ENCODE results near the gene ANGPTL5. TPM values are rescaled to one million over a fixed set of nuclear protein-coding genes. Genes with fewer than 3 reads are reported as not detected.

ANGPTL5 gene
- total RNA-seq, 4 donors from 2014 or later: 1.1 TPM; not detected in 3

DNA sequence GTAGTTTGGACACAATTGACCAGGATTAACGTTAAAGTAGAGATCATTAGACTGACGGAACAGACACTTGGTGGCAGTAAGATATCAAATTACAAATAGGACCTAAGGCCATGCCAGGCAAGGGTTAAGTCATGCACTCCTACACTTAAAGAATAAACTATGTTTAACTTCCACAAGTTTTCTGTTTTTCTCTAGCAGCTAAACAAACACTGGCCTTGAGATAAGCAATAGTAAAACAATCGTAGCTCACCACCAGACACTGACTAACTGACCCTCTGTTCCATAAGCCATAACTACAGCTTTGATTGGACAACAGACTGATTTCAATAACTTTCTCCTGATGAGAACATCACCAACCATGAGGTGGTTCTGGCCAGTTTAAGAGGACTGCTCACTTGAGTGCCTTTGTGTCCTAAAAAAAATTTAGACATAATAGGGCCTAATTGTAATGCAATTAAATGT, 3.5 kb downstream of the ANGPTL5 start:
- TF ChIP-seq CTCF (IDR thresholded peaks at IDR 0.05 in 4 of 5, conservative IDR thresholded peaks at IDR 0.05 in 1 of 5): no peak
- no peak for TF ChIP-seq POLR2A (IDR thresholded peaks at IDR 0.05)
- Histone ChIP-seq H3K9me3 (no peaks in the 10 kb centered on the region), H3K27ac (no peak overlapping the region), H3K4me1 (peaks cover 0 to 10% of the 10 kb centered on the region in 2 donors), H3K27me3 (no peaks in the 10 kb centered on the region), H3K36me3 (no peaks in the 10 kb centered on the region), H3K4me3 (no peak overlapping the region)
- in situ Hi-C loops (cut with MboI; ENCODE audit: low sequenced_read_pairs in 4 of 4) (no loop called here), intact Hi-C loops (cut with DNase I; ENCODE audit: low total_unique reads) (loop anchor here (5.0 to 10.0 kb wide), 2 partner anchors 202 to 354 kb away; partner anchors contain the start of gene YAP1)
- no peak for DNase-seq
- ATAC-seq: no peak

GRCh38 chr11:101909087-101909486, 7.2 kb downstream of the ANGPTL5 start:
- intact Hi-C loops (cut with DNase I; ENCODE audit: low total_unique reads): no loop called here
- DNase-seq: no peak
- Histone ChIP-seq H3K36me3 (no peaks in the 10 kb centered on the region), H3K4me3 (no peak overlapping the region), H3K27ac (no peak overlapping the region), H3K27me3 (no peaks in the 10 kb centered on the region), H3K9me3 (no peaks in the 10 kb centered on the region), H3K4me1 (peaks cover 0 to 5% of the 10 kb centered on the region in 2 donors)
- TF ChIP-seq POLR2A (IDR thresholded peaks at IDR 0.05) (no peak), CTCF (IDR thresholded peaks at IDR 0.05 in 4 of 5, conservative IDR thresholded peaks at IDR 0.05 in 1 of 5) (no peak)
- in situ Hi-C loops (cut with MboI; ENCODE audit: low sequenced_read_pairs in 4 of 4): no loop called here
- ATAC-seq: no peak

DNA sequence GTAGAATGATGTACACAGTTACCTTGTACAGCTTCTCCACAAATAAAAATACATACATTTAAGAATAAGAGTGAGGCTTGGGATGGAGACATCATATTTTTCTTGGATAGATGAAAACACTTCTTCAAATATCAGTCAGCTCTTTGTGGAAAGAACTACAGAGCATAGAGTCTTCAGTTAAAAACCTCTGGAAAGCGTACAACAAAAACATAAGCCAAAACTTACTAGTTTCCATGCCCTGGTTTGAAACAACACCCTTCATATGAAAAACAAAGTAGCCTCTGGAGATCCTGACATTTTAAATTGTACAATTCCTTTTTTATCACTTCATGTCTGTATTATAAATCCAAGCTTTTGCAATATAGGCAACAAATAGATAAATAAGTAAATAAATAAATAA, 8.5 kb downstream of the ANGPTL5 start:
- Histone ChIP-seq H3K4me3 (no peak overlapping the region), H3K27ac (no peak overlapping the region), H3K9me3 (no peaks in the 10 kb centered on the region), H3K27me3 (no peaks in the 10 kb centered on the region), H3K36me3 (no peaks in the 10 kb centered on the region), H3K4me1 (no peaks in the 10 kb centered on the region)
- intact Hi-C loops (cut with DNase I; ENCODE audit: low total_unique reads): no loop called here
- no peak for DNase-seq
- in situ Hi-C loops (cut with MboI; ENCODE audit: low sequenced_read_pairs in 4 of 4): no loop called here
- no peak for ATAC-seq
- TF ChIP-seq POLR2A (IDR thresholded peaks at IDR 0.05) (no peak), CTCF (IDR thresholded peaks at IDR 0.05 in 4 of 5, conservative IDR thresholded peaks at IDR 0.05 in 1 of 5) (no peak)

DNA sequence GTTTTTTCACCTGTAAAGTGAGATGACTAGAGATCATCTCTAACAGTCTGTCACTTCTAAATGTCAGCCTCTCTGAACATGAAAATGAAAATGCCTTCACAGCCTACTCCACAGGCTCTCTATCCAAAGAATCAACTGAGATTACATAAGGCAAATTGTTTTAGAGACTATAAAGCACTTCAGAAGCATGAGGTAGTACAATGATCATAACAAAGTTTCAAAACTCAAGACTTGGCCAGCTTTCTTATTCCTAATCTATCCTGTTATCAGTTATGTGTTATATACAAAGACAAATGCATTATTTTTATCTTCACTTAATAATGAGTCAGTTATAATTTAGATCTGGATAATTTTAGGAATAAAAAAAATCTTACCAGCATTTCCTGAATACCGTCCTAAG, 21.8 kb downstream of the ANGPTL5 start:
- no peaks in the 10 kb centered on the region for H3K4me1 ChIP-seq
- DNase-seq: no peak
- in situ Hi-C loops (cut with MboI; ENCODE audit: low sequenced_read_pairs in 4 of 4) (no loop called here), intact Hi-C loops (cut with DNase I; ENCODE audit: low total_unique reads) (no loop called here)
- H3K9me3 ChIP-seq: no peaks in the 10 kb centered on the region
- H3K27ac ChIP-seq: no peak overlapping the region
- no peaks in the 10 kb centered on the region for H3K27me3 ChIP-seq
- no peak overlapping the region for H3K4me3 ChIP-seq
- no peak for ATAC-seq
- TF ChIP-seq POLR2A (IDR thresholded peaks at IDR 0.05) (no peak), CTCF (IDR thresholded peaks at IDR 0.05 in 4 of 5, conservative IDR thresholded peaks at IDR 0.05 in 1 of 5) (no peak)
- H3K36me3 ChIP-seq: no peaks in the 10 kb centered on the region

DNA sequence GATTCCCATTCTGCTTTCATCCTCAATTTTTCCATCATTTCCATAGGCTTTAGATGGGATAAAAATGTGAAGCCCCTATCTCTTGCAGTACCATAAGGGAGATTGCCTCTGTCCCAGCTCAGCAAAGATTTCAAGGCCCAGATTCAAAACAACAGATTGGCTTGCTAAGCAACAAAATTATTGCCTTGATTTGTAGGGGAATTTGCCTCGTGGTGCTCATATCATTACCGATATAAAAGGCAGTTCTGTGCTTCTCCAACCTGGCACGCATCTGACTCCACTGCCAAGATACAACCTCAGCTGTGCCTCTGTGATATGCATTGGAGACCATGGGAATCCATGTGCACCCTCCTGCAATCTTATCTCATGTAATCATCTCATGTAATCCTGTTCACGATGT, 26.6 kb downstream of the ANGPTL5 start:
- H3K36me3 ChIP-seq: no peaks in the 10 kb centered on the region
- no peak overlapping the region for H3K27ac ChIP-seq
- no peak for DNase-seq
- in situ Hi-C loops (cut with MboI; ENCODE audit: low sequenced_read_pairs in 4 of 4) (no loop called here), intact Hi-C loops (cut with DNase I; ENCODE audit: low total_unique reads) (no loop called here)
- TF ChIP-seq POLR2A (IDR thresholded peaks at IDR 0.05) (no peak), CTCF (IDR thresholded peaks at IDR 0.05 in 4 of 5, conservative IDR thresholded peaks at IDR 0.05 in 1 of 5) (no peak)
- no peak overlapping the region for H3K4me3 ChIP-seq
- H3K4me1 ChIP-seq: no peaks in the 10 kb centered on the region
- H3K27me3 ChIP-seq: no peaks in the 10 kb centered on the region
- H3K9me3 ChIP-seq: no peaks in the 10 kb centered on the region
- ATAC-seq: no peak
